Measurements from ENCODE around the gene APOBEC2. TPM values are rescaled to one million over a fixed set of nuclear protein-coding genes. Genes with fewer than 3 reads are reported as not detected.

The APOBEC2 gene
- total and polyA plus RNA-seq, 2 of the 13 experiments (the other 11 are each of a cell fraction or from before 2014, with no cell fraction given), result 0.09 TPM; not detected in 1

GRCh38 chr6:41073968-41074691 is 21.1 kb downstream of the APOBEC2 start (continued):
- TF ChIP-seq, protein P1, sequence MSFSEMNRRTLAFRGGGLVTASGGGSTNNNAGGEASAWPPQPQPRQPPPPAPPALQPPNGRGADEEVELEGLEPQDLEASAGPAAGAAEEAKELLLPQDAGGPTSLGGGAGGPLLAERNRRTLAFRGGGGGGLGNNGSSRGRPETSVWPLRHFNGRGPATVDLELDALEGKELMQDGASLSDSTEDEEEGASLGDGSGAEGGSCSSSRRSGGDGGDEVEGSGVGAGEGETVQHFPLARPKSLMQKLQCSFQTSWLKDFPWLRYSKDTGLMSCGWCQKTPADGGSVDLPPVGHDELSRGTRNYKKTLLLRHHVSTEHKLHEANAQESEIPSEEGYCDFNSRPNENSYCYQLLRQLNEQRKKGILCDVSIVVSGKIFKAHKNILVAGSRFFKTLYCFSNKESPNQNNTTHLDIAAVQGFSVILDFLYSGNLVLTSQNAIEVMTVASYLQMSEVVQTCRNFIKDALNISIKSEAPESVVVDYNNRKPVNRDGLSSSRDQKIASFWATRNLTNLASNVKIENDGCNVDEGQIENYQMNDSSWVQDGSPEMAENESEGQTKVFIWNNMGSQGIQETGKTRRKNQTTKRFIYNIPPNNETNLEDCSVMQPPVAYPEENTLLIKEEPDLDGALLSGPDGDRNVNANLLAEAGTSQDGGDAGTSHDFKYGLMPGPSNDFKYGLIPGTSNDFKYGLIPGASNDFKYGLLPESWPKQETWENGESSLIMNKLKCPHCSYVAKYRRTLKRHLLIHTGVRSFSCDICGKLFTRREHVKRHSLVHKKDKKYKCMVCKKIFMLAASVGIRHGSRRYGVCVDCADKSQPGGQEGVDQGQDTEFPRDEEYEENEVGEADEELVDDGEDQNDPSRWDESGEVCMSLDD (CRISPR knock-in tag; IDR thresholded peaks at IDR 0.05; ENCODE audit: borderline replicate concordance), result no peak
- TF ChIP-seq GATAD2A (CRISPR knock-in tag; IDR thresholded peaks at IDR 0.05) (no peak; the same call in 1 of the 2 replicates), SPEN (CRISPR knock-in tag; IDR thresholded peaks at IDR 0.05; ENCODE audit: low read depth) (0 out of 2 replicates have a peak, but pooled peaks have one; percentile 18), SP5 (CRISPR knock-in tag; IDR thresholded peaks at IDR 0.05; ENCODE audit: borderline replicate concordance, low read depth) (no peak), ZKSCAN5 (CRISPR knock-in tag; IDR thresholded peaks at IDR 0.05) (no peak), TFDP1 (CRISPR knock-in tag; IDR thresholded peaks at IDR 0.05; ENCODE audit: borderline replicate concordance) (0 out of 2 replicates have a peak, but pooled peaks have one; percentile 35), GLI4 (CRISPR knock-in tag; IDR thresholded peaks at IDR 0.05; ENCODE audit: borderline replicate concordance) (0 out of 2 replicates have a peak, but pooled peaks have one; percentile 41)
